CD4-positive, alpha-beta T cell treated with Interferon gamma for 1 hour (primary cell): ENCODE data around the gene OSBPL2.

Experiments
- DNase-seq: peaks from one replicate; pipeline ENCODE4 v3.0.0-alpha.2; 2020

The OSBPL2 gene

DNA sequence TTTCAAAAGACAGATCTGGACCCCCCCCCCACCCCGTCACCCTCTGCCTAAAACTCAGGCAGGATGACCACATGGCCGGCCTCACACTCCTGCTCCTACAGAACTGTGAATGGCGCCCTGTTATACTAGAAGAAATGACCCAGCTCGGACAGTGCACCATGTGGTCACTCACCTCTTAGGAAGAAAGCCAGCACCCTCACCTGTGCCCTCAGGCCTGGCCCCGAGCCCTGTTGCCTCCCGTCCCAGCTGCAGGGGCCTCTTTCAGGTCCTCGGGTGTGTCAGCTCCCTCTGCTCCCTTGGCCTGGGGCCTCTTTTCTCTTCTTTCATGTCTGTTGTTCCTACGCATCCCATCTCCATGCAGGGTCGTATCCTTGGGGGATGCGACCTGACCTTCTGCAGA, 23.7 kb downstream of the OSBPL2 start:
- no peak for DNase-seq

DNA sequence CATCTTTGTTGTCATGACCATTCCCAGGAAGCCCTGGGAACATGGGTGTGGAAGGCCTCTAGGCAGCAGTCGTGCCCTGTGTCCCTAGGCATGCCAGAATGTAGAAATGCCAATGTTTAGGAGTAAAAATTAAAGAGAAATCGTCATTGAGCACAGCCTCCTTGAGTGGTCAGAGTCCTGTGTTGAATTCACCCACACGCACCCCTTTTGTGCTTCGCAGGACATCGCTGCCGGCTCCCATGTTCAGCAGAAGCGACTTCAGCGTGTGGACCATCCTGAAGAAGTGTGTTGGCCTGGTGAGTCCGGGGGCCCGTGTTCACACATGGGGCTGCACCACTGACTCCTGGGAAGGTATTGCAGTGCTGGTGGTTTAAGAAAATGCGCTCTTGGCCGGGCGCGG, 25.1 kb downstream of the OSBPL2 start:
- no peak for DNase-seq

DNA sequence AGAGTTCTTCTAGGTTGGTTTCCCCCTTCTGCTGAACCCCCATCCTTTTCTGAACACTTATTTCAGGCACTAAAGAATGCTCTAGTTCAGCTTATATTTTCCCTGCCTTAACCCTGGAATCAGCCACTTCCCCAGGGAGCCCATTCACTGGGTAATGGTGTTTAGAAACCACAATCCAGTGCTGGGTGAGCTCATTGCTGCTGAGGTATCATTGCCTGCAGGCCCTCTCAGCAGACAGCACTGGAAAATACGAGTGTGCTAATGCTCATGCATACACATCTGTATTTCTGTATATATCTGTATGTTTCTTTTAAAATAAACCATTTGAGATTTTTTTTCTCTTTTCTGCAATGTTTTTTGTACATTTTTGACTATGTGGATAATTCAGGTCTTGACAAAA, 27.0 kb downstream of the OSBPL2 start:
- no peak for DNase-seq

DNA sequence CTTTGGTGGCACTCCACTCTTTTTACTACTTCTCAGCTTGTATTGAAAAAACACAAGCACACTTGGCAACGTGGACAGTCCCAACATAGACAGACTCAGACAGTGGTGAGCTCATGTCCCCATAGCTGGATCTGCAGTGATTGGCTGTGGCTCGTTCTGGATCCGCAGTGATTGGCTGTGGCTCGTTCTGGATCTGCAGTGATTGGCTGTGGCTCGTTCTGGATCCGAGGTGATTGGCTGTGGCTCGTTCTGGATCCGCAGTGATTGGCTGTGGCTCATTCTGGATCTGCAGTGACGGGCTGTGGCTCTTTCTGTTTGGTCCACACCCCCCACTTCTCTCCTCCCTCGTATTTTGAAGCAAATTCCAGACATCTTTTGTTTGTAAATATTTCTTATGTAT, 28.0 kb downstream of the OSBPL2 start:
- no peak for DNase-seq

DNA sequence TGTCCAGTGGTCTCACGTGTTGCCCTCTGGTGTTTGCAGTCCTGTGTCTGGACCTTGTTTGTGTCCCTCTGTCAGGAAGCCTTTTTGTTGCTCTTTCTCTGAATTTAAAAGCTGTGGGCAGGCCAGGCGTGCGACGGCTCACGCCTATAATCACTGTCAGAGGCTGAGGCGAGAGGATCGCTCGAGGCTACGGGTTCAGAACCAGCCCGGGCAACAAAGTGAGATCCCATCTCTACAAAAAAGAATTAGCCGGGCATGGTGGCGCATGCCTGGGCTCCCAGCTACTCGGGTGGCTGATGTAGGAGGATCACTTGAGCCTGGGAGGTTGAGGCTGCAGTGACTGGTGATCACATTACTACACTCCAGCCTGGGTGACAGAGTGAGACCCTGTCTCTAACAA, 28.5 kb downstream of the OSBPL2 start:
- no peak for DNase-seq

DNA sequence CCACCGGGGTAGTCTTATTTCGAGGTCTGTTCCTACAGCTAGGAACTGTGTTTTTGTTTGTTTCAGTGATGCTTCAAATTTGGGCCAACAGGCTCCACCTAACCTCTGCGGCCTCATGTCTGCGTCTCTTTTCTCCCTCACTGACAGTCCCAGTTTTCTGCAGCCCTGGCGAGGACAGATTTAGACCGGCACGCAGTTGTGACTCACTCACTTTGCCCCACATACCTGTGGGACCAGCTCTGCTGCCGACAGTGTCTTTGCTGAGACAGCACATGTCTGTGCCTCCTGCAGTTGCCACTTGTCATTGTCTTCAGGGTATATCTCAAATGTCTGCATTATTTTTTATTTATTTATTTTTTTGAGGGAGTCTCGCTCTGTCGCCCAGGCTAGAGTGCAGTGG, 29.2 kb downstream of the OSBPL2 start:
- no peak for DNase-seq

DNA sequence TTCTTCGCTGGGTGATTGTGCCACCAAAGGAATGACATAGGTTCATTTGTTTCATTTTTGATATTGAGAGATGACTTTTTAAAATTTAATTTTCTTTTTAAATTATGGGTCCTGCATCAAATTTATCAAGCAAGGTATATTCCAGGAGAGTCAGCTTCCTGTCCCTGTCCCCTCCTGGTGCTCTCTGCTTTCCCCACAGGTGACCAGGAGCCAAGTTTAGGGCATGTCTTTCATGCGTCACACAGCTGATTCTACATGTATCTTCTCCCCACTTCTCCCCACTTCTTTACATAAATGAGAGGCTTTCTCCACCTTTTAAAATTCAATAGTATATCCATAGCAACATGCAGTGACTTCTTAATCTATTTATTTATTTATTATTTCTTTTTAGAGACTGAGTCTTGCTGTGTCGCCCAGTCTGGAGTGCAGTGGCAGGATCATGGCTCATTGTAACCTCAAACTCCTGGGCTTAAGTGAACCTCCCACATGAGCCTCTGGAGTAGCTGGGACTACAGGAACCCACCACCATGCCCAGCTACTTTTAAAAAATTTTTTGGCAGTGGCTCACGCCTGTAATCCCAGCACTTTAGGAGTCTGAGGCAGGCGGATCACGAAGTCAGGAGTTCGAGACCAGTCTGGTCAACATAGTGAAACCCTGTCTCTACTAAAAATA, 30.0 kb downstream of the OSBPL2 start:
- DNase-seq: no peak

DNA sequence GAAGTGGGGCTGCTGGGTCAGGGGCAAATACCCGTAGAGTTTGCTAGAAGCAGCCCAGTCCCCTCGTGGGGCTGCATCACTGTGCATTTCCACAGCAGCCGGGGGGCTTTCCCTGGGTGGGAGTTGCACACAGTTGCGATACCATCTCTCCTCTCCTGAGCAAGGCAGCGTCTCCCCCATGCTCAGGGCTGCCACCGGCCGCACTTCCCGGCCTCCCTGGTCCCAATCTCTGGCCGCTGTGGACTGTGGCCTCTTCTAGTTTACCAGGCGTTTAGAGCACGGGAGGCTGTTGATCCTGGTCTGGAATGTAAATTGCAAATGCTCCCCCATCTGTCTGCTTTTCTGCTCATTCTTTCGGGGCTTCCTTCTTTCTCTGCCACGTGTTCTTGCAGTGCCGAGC, 31.1 kb downstream of the OSBPL2 start:
- DNase-seq: no peak

DNA sequence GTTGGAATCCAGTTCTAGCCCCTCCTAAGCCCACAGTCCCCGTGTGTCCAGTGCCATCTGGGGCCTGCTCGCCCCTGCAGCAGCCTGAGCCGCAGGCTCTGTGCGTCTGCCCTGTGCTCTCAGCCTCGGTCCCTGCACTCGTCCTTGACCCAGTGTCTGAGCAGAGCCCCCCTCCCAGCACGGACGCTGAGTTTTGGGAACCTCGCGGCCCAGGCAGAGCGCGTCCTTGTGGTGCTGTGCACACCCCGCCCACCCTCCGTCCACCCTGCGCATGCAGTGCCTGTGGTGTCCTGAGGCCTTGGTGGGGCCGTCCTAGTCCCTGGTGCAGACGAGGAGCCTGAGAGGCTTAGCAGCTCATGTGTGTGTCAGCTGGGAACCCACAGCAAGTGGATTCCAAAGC, 31.6 kb downstream of the OSBPL2 start:
- DNase-seq: no peak

DNA sequence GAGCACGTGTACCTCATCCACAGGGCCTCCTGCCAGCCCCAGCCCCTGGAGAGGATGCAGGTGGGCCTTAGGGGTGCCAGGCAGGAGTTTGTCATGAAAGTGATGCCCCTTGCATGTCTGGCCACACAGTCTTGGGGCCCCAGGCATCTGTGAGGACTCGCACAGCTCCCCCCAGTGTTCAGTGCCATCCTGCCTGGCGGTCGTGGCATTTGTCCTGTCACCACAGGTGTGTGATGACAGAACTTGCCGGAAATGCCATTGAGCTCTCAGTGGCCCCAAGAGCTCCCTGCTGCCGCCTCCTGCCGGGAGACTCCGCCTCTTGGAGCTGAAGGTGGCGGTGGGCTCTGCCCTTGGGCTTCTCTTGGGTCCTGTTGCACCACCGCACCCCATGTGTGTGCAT, 33.9 kb downstream of the OSBPL2 start:
- no peak for DNase-seq

DNA sequence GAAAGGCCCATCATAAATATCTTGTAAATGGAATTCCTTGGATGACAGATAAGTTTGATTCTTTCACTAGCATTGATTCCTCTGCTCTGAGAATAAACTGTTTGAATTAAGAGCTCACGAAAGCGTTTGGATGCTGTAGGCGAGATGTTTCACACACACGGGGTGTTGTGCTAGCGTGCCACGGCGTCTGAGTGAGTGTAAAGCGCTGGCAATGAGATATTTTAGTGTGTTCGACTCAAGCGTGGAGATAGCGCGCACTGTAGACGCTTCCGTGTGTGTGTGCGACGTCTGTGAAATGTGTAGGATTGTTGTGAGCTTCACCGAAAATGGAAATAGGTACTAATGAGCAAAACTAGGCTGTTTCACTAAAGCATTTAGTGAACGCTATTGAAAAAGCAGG, 35.1 kb downstream of the OSBPL2 start:
- no peak for DNase-seq

DNA sequence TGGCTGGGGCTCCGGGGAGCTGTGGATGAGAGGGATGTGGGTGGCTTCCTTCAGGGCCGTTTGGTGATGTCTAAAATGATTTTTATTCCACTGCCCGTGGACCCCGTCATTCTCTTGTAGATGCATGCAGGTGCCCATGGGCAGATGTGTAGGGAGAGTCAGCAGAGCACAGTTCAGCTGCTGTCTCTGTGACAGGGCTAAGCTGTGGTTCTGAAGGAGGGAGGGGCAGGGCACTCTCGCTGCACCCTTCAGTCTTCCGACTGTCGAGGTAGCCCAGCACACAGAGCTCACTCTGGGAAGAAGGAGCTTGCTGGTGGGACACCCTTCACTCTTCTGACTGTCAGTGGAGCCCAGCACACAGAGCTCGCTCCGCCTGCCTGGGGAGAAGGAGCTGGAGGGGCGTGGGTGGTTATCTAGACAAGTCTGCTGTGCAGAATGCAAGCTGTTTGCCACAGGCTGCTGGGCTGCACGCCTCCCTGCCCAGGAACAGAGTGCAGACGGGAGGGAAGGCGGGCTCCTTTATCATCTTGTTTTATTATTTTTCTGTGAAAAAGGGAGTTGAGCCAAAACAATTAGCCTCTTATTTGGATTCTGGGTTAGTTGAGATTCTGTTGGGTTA, 36.1 kb downstream of the OSBPL2 start:
- DNase-seq: no peak

DNA sequence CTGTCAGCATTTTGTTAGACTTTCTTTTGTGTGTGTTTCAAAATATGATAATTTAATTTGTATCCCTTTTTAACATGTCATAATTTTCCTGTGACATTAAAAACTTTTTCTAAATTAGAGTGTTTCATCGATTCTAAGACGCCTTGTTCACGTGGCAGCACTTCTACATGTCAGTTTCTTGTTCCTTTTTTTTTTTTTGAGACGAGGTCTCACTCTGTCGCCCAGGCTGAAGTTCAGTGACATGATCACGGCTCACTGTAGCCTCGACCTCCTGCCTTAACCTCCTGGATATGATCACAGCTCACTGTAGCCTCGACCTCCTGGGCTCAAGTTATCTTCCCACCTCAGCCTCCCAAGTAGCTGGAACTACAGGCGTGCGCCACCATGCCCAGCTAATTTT, 36.9 kb downstream of the OSBPL2 start:
- no peak for DNase-seq

DNA sequence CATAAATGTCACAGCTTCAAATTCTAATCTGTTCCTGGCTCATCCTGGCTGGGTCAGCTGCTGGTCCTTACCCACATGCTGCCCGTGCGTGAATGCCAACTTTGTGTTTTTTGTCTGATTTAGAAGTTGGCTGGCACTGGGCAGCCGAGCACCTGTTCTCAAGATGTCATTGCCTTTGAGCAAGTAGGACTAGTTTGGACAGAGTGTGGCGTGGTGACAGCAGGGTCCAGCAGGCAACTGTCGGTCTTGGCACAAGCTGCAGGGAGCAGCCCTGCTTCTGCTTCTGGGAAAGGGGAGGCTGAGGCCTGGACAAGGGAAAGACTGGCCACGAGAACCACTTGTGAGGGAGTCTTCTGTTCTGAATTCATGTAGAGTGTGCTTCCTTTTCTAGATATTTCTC, 38.1 kb downstream of the OSBPL2 start:
- DNase-seq: no peak

DNA sequence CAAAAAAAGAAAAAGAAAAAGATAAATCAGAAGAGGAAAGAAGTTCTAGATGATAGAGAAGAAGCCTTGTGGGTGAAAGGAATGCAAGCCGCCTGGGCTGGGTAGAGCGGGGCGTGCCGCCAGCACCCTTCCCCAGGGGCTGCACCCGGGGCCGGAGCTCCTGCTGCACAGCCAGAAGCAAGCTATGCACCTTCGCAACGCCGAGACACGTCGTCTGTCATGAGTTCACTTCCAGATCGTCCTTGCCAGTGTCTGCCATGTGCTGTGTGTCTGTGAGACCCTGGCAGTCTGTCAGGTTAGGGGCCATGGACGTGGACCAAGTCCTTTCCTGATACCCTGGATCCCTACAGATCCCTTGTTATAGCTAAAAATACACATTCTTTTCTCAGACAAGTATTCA, 38.9 kb downstream of the OSBPL2 start:
- DNase-seq: no peak

DNA sequence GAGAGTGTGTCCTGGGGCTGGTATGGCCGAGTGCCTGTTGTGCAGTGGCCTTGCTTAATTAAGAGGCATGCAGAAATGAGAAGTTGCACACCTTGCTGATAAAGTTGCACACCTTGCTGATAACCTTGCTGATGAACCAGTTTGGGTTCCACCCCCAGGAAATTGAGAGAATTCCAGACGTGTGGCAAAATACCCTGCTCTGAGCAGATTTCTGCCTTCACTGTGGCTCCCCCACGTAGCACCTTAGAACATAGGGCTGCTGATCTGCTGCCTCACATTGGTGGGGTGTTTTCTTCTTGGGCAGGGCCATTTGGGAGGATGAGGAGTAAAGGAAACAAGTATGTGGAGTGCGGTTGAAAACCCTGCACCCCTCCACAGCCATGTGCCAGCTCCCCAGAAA, 42.0 kb downstream of the OSBPL2 start:
- no peak for DNase-seq

DNA sequence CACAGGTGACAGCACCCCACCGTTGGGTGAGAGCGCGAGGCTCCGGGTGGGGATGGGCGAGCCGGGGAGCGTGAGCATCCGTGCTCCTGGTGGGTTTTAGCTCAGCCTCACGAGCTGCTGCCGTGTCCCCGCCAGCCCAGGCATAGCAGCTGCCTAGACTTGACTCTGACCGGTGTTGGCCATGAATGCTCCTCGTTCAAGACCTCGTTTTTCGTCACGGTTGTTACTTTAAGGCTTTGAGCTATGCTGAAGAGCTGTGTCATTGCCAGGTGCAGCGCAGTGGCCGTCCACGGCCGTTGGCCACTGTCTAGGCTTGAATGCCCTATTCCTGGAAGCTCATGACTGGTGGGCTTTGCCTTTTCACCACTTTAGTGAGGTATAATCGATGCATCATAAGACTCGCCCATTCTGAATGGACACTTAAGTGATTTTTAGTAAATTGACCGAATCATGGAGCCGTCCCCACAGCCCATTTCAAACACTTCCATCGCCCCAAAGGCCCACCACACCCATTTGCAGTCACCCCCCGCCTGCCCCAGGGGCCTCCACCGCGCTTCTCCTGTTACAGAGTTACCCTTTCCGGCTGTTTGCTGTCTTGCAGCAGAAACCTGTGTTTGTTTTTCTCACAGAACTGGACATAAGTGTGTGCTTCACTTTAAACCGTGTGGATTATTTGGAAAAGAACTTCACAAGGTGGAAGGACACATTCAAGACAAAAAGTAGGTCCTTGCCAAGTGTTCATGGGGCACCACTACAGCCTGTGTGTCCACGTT, 43.0 kb downstream of the OSBPL2 start:
- DNase-seq: no peak

DNA sequence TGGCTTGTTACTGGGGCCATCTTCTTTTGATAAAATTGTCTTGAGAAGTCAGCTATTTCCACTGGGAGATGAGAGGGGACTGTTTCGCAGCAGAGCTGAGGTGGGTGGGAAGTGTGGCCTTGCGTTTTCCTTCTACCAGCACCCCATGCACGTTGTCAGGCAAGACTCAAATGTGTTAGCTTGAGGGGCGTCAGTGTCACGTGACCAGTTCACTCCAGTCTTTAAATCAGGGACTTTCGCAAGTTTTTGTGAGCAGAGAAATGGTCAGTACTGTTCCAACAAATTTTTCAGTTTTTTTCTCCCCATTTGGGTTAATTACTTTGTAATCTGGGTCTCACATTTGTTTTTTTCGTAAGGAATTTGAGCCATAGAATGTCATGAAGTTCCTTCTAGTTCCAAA, 43.8 kb downstream of the OSBPL2 start:
- DNase-seq: no peak

DNA sequence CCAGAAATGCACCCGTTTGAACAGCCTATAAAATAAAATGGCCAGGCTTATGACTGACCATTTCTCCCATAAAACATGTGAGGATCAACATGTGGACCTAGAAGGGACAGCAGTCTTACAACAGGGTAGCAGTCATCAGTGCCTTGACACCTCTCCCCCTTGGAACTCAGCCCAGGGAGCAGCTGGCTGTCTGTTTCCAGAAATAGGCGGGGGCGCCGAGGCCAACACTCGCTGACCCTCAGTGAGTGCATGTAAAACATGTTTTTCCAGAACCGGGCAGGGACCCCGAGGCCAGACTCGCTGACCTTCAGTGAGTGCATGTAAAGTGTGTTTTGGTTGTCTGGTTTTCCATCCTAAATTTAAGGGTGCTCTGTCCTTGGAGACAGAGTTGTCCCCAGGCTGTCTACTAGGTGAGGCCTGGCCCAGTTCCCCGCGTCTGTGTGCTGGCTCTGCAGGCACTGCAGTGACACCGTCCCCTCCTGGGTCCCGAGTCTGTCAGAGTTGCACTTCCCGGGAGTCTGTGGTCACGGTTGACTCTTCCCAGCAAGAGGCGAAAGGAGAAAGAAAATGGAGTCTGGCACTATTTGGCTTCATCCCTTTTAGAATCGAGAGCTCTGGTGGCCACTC, 44.7 kb downstream of the OSBPL2 start:
- no peak for DNase-seq

DNA sequence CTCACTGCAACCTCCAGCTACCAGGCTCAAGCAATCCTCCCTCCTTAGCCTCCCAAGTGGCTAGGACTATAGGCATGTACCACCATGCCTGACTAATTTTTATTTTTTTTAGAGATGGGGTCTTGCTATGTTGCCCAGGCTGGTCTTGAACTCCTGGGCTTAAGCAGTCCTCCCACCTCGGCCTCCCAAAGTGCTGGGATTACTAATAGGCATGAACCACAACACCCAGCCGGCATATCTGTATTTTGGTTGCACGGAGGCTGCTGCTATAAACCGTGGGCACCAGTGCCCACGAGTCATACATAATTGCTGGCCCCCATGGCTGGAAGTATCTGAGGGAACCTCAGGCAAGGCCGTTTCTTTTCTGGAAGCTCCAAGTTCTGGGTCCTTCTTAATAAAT, 46.1 kb downstream of the OSBPL2 start:
- no peak for DNase-seq

DNA sequence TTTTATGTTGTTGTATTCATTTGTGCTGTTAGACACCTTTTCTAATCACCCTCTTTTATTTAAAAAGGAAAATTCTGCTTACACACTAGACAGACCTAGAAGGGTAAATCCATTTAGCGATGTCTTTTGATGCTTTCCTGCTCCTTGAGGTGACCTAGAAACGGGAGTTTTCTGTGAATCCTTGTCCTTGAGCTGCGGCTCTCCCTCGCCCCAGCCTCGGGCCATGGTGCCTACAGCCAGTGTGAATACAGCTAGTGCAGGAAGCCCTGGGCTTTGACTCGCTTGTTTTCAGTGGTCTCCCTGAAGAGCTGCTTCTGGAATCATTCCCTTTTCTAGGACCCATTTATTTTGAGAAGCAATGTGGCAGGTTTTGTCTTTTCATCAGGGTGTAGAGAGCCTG, 46.8 kb downstream of the OSBPL2 start:
- no peak for DNase-seq

DNA sequence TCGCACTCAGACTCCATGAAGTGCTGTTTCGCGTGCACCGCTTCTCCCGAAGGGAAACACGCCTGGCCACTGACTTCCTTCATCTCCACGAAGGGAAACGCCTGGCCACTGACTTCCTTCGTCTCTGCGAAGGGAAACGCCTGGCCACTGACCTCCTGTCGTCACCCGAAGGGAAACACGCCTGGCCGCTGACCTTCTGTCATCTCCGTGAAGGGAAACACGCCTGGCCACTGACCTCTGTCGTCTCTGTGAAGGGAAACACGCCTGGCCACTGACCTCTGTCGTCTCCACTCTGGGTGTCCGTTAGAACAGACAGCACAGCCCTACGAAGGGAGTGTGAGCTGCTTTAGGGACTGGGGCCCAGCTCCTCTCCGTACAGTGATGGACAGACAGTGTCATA, 47.4 kb downstream of the OSBPL2 start:
- DNase-seq: no peak

DNA sequence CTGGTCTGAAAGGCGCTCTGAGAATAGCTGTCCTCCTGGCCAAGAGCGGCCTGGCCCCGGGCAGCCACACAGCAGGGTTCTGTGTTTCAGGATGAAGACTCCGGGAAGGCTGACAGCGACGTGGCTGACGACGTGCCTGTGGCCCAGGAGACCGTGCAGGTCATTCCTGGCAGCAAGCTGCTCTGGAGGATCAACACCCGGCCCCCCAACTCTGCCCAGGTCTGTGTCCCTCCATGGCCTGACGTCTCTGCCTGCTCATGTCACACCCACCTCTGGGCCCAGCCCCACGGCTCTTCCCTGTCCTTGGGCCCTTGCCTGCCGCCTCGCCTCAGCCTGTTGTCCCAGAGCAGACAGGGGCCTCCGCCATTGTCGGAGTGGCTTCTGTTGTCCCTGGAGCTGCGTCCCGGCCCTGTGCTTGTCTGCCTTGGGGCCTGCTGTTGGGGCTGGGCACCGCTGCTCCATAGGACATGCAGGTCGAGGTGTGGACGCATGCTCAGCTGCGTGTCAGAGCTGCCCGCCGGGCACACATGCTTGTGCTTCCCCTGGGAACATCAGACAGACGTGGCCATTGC, 48.3 kb downstream of the OSBPL2 start:
- DNase-seq: no peak

DNA sequence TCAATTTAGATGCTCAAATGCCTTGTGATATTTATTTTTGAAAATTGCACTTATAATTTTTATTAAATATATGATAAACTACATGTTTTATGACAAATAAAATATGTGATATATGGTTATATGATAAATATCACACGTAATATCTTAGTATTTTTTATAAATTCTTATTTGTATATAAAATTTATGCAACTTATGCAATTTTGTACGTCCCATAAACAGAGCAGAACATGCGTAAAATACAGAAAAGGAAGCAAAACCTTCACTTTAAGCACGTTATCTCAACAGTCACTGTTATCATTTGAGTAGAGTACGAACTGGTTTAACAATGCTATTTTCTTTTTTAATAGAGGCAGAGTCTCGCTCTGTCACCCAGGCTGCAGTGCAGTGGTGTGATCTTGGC, 48.8 kb downstream of the OSBPL2 start:
- DNase-seq: no peak
